Mucosa of descending colon (tissue), 3 donors: Measurements from ENCODE around the gene SLC38A1. TPM values are rescaled to one million over a fixed set of nuclear protein-coding genes. Genes with fewer than 3 reads are reported as not detected.

Experiments
- ATAC-seq: fragments of 200-7000 bp; cut with Tn5 transposase; one replicate; pipeline ENCODE4 v1.9.1; 2020; ENCODE audit warnings: mild to moderate bottlenecking, moderate library complexity
- DNase-seq, 3 donors: peaks; one replicate each; pipeline ENCODE4 v3.0.0-alpha.2; 2020
- H3K36me3 ChIP-seq: fragments of 200-600 bp; one replicate; pipeline ENCODE4 v1.8.0; 2021; ENCODE audit warnings: low read depth, mild to moderate bottlenecking
- H3K4me1 ChIP-seq: fragments of 200-600 bp; one replicate; pipeline ENCODE4 v1.8.0; 2021; ENCODE audit warnings: low read depth, mild to moderate bottlenecking
- H3K4me3 ChIP-seq: fragments of 200-600 bp; one replicate; pipeline ENCODE4 v1.8.0; 2021; ENCODE audit warnings: mild to moderate bottlenecking
- H3K9me3 ChIP-seq: fragments of 200-600 bp; one replicate; pipeline ENCODE4 v1.8.0; 2021; ENCODE audit warnings: mild to moderate bottlenecking
- intact Hi-C, 2 donors: fragments of 100-400 bp; cut with DNase I in 1 of 2; cut with micrococcal nuclease in 1 of 2; formaldehyde crosslinking; loops; one replicate each; pipeline versions ENCODE4 v1.11.0 to v1.11.1; 2022; cut with DNase I, micrococcal nuclease
- total RNA-seq, 3 donors: library from RNA; stranded (reverse); fragmentation: NEBNext Ultra II Directional in 2 of 3; extraction: Animal tissue kit (Norgen Biotek cat#: 25700) in 2 of 3; gene quantifications; one replicate each; pipeline versions ENCODE4 v1.2.1 to v1.2.4, GENCODE V29; 2021 to 2023
- TF ChIP-seq, protein P1 (sequence below): fragments of 200-600 bp; IDR thresholded peaks from one replicate; pipeline ENCODE4 v1.8.0; 2022; ENCODE audit warnings: antibody characterized with exemption, mild to moderate bottlenecking
- donor health status: DM: no; HTN: no; CAD: no; lungs with moderate emphysema.
- donor health status: DM: no; HTN: no; CAD: no.
- donor health status: DM: no; HTN: yes; CAD: no.

Gene SLC38A1
- total RNA-seq, 3 donors from 2014 or later, result 116 to 157 (median 132) TPM

DNA sequence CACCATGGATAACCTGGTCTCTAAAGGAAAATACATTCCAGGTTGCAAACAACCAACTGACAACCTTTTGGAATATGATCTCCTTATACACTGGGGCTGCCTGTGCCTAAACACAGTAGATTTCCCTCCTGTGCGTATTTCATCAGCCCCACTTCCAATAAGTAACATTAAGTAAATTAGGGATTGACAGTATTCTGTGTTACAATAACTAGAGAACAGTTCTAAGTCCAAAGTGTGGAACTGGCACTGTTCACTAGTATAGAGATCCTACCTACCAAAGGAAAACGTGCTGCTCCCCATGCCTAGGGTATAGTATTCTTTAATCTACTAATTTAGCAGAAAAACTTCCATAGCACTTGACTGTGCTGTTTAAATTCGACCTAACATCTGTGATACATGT is 82.8 kb downstream of the SLC38A1 start:
- Histone ChIP-seq H3K4me3 (no peak overlapping the region), H3K9me3 (no peaks in the 10 kb centered on the region), H3K36me3 (no peaks in the 10 kb centered on the region), H3K4me1 (no peaks in the 10 kb centered on the region)
- TF ChIP-seq, protein P1, sequence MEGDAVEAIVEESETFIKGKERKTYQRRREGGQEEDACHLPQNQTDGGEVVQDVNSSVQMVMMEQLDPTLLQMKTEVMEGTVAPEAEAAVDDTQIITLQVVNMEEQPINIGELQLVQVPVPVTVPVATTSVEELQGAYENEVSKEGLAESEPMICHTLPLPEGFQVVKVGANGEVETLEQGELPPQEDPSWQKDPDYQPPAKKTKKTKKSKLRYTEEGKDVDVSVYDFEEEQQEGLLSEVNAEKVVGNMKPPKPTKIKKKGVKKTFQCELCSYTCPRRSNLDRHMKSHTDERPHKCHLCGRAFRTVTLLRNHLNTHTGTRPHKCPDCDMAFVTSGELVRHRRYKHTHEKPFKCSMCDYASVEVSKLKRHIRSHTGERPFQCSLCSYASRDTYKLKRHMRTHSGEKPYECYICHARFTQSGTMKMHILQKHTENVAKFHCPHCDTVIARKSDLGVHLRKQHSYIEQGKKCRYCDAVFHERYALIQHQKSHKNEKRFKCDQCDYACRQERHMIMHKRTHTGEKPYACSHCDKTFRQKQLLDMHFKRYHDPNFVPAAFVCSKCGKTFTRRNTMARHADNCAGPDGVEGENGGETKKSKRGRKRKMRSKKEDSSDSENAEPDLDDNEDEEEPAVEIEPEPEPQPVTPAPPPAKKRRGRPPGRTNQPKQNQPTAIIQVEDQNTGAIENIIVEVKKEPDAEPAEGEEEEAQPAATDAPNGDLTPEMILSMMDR, result no peak
- no peak for DNase-seq
- no peak for ATAC-seq
- intact Hi-C loops, result no loop called here

DNA sequence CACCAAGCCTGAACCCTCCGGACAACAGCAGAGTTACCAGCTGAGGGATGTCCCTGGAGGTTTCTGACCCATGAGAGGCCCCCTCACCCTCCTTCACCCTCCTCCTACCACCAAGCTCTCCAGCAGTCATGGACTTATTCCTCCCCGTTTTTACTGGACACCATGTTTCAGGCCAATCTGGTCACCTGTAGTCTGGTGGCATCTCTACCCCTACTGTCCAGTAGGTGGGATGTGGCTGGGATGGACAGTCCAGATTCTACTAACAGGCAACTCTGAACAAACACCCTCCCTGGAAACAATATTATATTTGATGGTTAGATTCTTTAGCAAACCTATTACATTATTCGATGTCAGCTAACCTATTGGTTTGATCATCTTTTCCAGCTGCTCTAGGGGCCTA is 83.2 kb downstream of the SLC38A1 start:
- no peak for ATAC-seq
- no peaks in the 10 kb centered on the region for H3K9me3 ChIP-seq
- TF ChIP-seq, protein P1, result no peak
- intact Hi-C loops, result no loop called here
- no peak overlapping the region for H3K4me3 ChIP-seq
- no peaks in the 10 kb centered on the region for H3K4me1 ChIP-seq
- no peak for DNase-seq
- no peaks in the 10 kb centered on the region for H3K36me3 ChIP-seq

DNA sequence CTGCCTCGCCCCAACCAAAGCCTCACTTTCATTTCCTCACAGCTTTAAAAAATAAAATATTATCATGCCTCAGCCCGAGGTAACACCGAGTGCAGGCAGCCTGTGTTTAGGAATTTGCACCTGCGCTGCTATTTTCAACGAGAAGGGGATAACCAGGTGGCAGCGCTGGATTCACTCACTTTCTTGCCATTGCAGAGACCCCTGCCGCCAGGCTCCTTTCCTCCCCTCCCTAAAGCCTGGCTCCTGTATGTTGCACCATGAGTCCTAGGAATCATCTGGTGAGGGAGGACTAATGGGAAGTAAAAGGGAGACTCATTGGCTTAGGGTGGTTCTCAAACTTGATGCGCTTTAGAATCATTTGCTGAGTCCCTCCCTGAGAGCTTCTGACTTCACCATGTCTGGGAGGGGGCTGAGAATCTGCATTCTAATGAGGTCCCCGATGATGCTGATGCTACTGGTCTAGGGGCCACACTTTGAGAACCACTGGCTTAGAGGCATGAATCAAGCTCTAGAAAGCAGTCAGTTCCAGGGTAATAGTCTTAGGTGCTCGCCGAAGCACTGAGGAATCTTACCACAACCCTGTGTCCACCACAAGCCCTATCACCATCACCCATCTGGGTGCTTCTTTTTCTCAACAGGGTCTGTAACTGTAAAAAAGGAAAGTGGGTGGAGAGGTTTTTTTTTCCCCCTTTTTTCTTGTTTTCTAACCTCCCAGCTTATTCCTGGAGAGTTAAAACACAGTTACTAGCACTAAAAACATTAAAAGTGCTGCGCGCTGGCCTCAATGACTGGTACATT is 83.8 kb downstream of the SLC38A1 start:
- peaks cover 7% of the 10 kb centered on the region for H3K4me1 ChIP-seq
- DNase-seq, result no peak
- no peaks in the 10 kb centered on the region for H3K9me3 ChIP-seq
- no peaks in the 10 kb centered on the region for H3K36me3 ChIP-seq
- no peak overlapping the region for H3K4me3 ChIP-seq
- ATAC-seq, result no peak
- intact Hi-C loops, result no loop called here
- TF ChIP-seq, protein P1, result no peak

DNA sequence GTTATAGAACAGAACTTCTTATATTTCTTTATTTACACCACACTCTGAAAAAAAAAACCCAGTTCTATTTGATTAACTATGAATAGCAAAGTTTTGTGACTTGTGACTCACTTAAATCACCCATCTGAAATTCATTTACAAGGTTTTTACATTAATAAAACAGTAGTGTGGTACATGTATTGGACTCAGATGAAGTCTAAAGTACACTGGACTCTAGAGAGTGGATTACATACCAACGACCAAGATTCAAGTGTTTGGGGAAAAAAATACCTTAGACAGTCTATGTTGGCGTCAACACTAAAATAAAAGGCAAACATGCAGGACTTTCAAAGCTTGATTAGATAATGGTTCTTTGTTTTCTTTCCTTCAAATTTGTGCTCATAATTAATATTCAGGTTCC is 85.7 kb downstream of the SLC38A1 start:
- ATAC-seq (no peak), DNase-seq (no peak)
- Histone ChIP-seq H3K4me3 (no peak overlapping the region), H3K36me3 (no peaks in the 10 kb centered on the region), H3K9me3 (no peaks in the 10 kb centered on the region), H3K4me1 (peaks cover 15% of the 10 kb centered on the region)
- intact Hi-C loops, result no loop called here
- TF ChIP-seq, protein P1, result no peak

DNA sequence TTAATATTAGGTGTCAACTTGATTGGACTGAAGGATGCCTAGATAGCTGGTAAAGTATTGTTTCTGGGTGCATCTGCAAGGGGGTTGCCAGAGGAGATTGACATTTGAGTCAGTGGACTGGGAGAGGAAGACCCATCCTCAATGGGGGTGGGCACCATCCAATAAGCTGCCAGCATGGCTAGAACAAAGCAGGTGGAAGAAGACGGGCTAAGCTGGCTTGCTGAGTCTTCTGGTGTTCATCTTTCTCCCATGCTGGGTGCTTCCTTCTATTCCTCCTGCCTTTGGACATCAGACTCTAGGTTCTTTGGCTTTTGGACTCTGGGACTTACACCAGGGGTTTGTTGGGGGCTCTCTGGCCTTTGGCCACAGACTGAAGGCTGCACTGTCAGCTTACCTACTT is 87.4 kb downstream of the SLC38A1 start:
- no peak for ATAC-seq
- Histone ChIP-seq H3K4me3 (no peak overlapping the region), H3K4me1 (peaks cover 15% of the 10 kb centered on the region), H3K36me3 (no peaks in the 10 kb centered on the region), H3K9me3 (no peaks in the 10 kb centered on the region)
- no peak for DNase-seq
- intact Hi-C loops, result no loop called here
- TF ChIP-seq, protein P1, result no peak
